ENCODE results near the gene ABITRAM. TPM values are rescaled to one million over a fixed set of nuclear protein-coding genes. Genes with fewer than 3 reads are reported as not detected.

Gene ABITRAM
- total and polyA plus RNA-seq, 8 donors = 0.29 to 19.4 (median 7.2) TPM; not detected in 1

DNA sequence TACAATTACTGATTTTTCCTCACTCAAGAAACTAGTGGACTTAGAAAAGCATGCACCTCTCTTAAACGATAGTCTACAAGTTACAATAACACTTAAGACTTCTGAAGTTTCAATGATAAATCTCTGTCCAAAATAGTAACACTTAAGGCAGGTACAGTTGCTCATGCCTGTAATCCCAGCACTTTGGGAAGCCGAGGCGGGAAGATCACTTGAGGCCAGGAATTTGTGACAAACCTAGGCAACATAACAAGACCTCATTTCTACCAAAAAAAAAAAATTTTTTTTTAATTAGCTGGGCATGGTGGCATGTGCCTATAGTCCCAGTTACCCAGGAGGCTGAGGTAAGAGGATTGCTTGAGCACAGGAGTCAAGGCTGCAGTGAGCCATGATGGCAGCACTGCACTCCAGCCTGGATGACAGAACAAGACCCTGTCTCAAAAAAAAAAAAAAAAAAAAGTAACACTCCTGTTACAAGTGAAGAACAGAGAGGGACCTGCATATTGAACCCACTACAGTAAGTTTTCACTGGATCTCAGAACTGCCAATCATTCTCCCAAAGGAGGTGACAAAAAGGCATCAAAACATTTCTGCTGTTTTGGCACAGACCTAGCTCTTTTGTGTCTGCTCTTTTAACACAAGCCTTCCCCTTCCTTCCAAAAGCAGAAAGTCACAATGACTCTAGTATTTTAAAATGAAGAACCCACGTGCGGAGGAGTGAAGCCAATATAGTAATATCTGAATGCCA is 3.5 kb downstream of the ABITRAM start:
- intact Hi-C loops (cut with DNase I; ENCODE audit: low total_unique reads) = no loop called here
- Histone ChIP-seq H3K27ac (no peak overlapping the region), H3K4me1 (peaks cover 12 to 24% (median 19%) of the 10 kb centered on the region in 4 donors), H3K9me3 (no peaks in the 10 kb centered on the region), H3K4me3 (no peak overlapping the region), H3K27me3 (no peaks in the 10 kb centered on the region), H3K36me3 (peaks cover 0 to 45% (median 30%) of the 10 kb centered on the region in 4 donors)
- no peak for DNase-seq
- WGBS, 5 donors = 86 to 92% (median 90%) methylated on average over 5 of the region's 5 CpGs
- no peak for TF ChIP-seq POLR2AphosphoS5 (IDR thresholded peaks at IDR 0.05)
- TF ChIP-seq, protein P1, sequence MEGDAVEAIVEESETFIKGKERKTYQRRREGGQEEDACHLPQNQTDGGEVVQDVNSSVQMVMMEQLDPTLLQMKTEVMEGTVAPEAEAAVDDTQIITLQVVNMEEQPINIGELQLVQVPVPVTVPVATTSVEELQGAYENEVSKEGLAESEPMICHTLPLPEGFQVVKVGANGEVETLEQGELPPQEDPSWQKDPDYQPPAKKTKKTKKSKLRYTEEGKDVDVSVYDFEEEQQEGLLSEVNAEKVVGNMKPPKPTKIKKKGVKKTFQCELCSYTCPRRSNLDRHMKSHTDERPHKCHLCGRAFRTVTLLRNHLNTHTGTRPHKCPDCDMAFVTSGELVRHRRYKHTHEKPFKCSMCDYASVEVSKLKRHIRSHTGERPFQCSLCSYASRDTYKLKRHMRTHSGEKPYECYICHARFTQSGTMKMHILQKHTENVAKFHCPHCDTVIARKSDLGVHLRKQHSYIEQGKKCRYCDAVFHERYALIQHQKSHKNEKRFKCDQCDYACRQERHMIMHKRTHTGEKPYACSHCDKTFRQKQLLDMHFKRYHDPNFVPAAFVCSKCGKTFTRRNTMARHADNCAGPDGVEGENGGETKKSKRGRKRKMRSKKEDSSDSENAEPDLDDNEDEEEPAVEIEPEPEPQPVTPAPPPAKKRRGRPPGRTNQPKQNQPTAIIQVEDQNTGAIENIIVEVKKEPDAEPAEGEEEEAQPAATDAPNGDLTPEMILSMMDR (IDR thresholded peaks at IDR 0.05) = no peak
- no peak for TF ChIP-seq POLR2A (IDR thresholded peaks at IDR 0.05)
- no peak for TF ChIP-seq EP300 (IDR thresholded peaks at IDR 0.05)

DNA sequence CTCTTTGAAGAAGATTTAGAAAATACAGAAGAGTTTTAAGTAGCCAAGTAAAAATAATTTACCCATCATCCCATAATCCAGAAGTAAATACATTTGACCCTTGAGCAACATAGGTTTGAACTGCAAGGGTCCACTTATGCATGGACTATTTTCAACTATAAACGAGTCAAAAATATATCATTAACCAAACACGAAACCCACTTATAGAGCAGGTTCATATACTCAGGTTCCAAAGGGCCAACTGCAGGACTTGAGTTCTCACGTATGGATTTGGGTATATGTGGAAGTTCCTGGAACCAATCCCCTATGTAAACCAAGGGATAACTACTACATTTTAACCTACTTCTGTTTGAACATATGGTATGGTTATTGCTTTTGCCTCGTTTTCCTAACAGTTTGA is 5.8 kb downstream of the ABITRAM start:
- DNase-seq = no peak
- no peak for TF ChIP-seq POLR2AphosphoS5 (IDR thresholded peaks at IDR 0.05)
- no peak for TF ChIP-seq POLR2A (IDR thresholded peaks at IDR 0.05)
- TF ChIP-seq, protein P1 (IDR thresholded peaks at IDR 0.05) = no peak
- no peak for TF ChIP-seq EP300 (IDR thresholded peaks at IDR 0.05)
- 82 to 88% (median 87%) methylated on average over 4 of the region's 4 CpGs for WGBS, 5 donors

DNA sequence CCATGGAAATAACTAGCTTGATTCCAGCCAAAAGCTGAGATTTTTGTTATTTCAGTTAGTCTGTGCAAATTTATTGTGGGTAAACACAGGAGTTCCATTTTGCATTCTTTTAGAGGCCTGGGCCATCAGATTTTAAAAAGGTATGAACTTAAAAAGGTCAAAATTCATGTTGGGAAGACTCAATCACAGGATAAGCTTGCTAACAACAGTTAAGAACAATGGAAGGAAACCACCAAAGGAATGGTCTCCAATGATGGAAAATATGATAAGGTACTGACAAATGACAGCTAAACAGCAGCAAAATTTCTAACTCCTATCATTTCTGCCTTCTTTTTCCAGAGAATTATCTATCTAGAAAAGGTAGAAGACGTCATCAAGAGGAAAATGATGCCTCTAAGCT is 16.0 kb downstream of the ABITRAM start:
- Histone ChIP-seq H3K36me3 (peaks cover 0 to 12% (median 7%) of the 10 kb centered on the region in 4 donors), H3K4me3 (no peak overlapping the region), H3K27me3 (no peaks in the 10 kb centered on the region), H3K27ac (no peak overlapping the region), H3K4me1 (peaks cover 0 to 4% (median 0%) of the 10 kb centered on the region in 4 donors), H3K9me3 (no peaks in the 10 kb centered on the region)
- TF ChIP-seq, protein P1 (IDR thresholded peaks at IDR 0.05) = no peak
- TF ChIP-seq POLR2AphosphoS5 (IDR thresholded peaks at IDR 0.05) (no peak), POLR2A (IDR thresholded peaks at IDR 0.05) (no peak)
- intact Hi-C loops (cut with DNase I; ENCODE audit: low total_unique reads) = no loop called here
- DNase-seq = no peak
- WGBS, 5 donors = 71 to 93% (median 81%) methylated on average over 1 of the region's 1 CpG

More for the DNA sequence above, 5.8 kb downstream of the ABITRAM start:
- intact Hi-C loops (cut with DNase I; ENCODE audit: low total_unique reads) = no loop called here
- Histone ChIP-seq H3K9me3 (no peaks in the 10 kb centered on the region), H3K27ac (no peak overlapping the region), H3K4me3 (no peak overlapping the region), H3K4me1 (peaks cover 3 to 13% (median 8%) of the 10 kb centered on the region in 4 donors), H3K36me3 (peaks cover 0 to 56% (median 42%) of the 10 kb centered on the region in 4 donors), H3K27me3 (no peaks in the 10 kb centered on the region)

DNA sequence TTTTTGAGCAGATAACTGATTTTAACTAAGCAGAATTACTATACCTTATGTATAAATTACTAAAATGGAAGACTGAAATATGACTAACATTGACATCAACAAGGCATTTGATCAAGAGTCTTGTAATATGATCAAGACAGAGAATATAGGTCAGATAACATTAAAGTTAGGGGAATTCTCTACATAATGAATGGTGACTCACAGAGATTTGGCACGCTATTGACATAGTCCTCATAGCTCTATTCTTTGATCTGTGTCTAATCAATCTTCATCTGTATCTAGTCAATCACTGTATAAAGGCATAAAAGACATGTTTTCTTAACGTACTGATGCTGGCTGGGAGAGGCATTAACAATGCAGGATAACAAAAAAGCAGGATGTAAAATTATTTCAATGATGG is 17.4 kb downstream of the ABITRAM start:
- intact Hi-C loops (cut with DNase I; ENCODE audit: low total_unique reads) = no loop called here
- WGBS, 5 donors = 61 to 84% (median 82%) methylated on average over 2 of the region's 2 CpGs
- H3K4me3 ChIP-seq = no peak overlapping the region

More for the DNA sequence above, 17.4 kb downstream of the ABITRAM start:
- no peak for TF ChIP-seq POLR2A (IDR thresholded peaks at IDR 0.05)
- TF ChIP-seq EP300 (IDR thresholded peaks at IDR 0.05) = no peak
- TF ChIP-seq, protein P1 (IDR thresholded peaks at IDR 0.05) = no peak
- no peak for TF ChIP-seq POLR2AphosphoS5 (IDR thresholded peaks at IDR 0.05)
- Histone ChIP-seq H3K36me3 (peaks cover 0 to 12% (median 4%) of the 10 kb centered on the region in 4 donors), H3K27me3 (no peaks in the 10 kb centered on the region), H3K4me1 (peaks cover 0 to 4% (median 0%) of the 10 kb centered on the region in 4 donors), H3K27ac (no peak overlapping the region), H3K9me3 (no peaks in the 10 kb centered on the region)
- DNase-seq = no peak
